GM21576 (cell line): ENCODE data around the gene ZNF692.
"Not testable (repeated sequence)": the region's sequence is repeated elsewhere in the genome, so short reads cannot be mapped to it uniquely, and the experiment has no call there.

Experiments used
- ATAC-seq: cut with Tn5 transposase; IDR thresholded peaks from one replicate; pipeline ENCODE4 v1.9.1; 2021; ENCODE audit warnings: mild to moderate bottlenecking, moderate library complexity; ENCODE audit not compliant: unreplicated experiment

Gene ZNF692

DNA sequence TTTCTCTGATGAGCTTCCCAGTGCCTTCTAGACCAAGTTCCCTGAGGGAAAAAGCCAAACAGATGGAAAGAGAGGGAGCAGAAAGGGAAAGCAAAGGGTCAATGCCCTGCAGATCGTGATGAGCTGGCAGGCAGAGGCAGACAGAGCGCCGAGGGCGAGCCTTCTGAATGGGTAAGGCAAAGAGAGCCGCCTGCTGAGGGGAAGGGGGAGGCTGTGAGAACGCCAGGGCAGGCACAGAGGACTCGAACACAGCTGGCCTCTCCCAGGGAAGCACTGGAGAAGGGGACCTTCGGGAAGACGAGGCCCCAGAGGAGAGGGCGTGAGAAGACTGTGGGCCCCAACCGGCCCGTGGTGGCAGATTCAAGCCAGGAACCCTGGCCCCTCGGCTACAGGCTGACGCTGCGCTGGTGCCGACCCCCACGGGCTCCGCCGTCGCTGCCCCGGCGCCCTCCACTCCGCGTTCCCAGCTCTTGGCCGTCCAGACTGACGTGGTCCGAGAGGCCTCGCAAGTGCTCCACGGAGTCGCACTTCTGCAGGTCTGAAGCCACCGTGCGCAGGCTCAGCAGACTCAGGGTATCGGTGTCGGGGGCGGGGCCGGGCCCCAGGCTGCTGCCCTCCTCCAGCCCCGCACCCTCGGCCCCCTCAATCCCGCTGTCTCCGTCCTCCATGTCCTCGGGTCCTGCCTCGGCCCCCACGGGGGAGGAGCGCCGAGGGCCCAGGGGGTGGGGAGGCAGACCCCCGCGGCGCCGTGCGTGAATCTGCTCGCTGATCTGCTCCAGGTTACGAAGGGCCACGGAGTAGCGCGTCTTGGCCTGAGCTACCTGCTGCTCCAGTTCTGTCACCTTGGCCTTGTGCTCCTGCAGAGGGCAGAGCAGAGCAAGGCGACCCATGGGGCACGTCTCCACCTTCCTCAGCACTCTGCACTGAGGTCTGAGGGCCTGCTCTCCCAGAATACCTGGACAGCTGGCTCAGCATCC, 47.1 kb downstream of the ZNF692 start:
- no peak for ATAC-seq

DNA sequence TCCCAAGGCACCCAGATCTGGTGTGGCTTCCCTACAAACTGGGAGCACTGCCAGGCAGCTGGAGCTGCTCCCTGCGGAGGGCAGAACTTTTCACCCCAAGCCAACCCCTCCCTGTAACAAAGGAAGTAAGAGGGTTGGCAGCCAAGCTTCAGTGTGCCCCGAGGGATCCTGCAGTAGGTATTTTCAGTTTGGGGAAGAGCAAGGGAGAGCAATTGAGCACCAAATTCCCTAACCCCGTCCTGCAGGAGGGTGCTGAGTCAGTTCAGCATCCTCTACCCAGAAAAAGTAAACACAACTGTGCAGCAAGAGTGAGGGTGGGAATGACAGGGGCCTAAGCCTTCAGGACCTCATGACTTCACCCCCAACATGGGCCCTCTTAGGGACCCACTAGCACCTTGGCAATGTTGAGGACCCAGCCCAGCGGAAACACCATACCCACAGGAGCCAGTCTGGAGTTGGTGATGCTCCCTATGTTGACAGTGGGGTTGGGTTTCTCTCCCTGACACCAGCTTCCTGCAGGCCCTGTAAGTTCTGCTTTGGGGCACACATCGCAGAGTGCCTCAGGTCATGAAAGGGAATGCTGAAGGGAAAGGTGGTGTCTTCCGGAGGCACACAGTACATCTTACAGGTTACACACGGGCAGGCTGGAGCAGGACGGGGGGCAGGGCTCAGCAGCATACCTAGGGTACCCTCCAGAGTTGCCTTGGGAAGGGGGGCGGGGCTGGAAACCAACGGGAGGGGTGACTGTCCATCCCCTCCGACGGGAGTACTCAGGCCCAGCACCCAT, 48.0 kb downstream of the ZNF692 start:
- no peak for ATAC-seq

DNA sequence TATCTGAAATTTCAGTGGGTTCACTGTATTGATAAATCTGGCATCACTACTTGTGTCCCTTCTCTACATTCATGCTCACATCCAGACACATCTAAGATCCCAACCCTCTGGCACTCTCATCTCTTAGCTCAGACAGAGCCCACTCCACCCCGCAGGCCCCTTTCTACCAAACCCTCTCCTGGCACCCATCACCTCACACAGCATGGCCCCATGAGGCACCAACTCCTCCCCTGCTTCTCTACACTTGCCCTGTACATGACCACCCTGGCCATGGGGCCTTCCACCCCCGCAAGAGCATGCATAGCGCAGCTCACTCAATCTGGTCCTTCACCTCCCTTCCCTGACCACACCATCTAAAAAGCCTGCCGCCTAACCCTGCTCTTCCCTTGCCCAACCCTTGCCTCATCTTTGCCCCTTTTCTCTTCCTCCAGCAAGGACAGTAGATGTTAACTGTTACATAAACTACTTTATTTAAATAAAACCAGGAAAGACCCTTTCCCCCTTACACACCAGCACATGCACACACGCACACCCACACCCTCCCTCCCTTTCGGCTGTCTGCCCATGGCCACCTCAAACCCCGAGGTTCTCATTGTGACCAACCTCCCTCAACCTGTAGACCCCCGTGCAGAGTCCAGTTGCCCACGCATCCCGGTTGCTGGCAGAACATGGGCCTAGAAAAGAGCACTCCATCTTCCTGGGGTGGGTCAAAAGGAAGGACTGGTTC, 48.7 kb downstream of the ZNF692 start:
- ATAC-seq = no peak

DNA sequence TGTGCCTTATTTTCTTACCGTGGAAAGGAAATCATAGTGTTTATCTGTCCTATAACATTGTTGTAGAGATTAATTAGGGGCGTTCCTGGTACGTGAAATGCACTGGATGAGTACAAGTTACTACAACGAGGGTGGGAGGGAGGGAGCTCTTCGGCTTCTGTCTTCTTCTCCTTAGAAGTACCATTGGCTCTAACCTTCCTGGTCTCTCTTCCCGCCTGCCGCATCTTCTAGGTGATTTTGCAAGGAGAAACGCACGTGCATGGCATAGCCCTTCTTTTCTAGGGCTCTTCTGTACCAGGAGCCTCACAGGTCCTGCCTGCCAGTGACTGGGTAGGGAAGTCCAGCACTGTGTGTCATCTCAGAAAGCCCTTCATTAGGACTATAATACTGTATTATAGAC, 50.0 kb downstream of the ZNF692 start:
- ATAC-seq = no peak

DNA sequence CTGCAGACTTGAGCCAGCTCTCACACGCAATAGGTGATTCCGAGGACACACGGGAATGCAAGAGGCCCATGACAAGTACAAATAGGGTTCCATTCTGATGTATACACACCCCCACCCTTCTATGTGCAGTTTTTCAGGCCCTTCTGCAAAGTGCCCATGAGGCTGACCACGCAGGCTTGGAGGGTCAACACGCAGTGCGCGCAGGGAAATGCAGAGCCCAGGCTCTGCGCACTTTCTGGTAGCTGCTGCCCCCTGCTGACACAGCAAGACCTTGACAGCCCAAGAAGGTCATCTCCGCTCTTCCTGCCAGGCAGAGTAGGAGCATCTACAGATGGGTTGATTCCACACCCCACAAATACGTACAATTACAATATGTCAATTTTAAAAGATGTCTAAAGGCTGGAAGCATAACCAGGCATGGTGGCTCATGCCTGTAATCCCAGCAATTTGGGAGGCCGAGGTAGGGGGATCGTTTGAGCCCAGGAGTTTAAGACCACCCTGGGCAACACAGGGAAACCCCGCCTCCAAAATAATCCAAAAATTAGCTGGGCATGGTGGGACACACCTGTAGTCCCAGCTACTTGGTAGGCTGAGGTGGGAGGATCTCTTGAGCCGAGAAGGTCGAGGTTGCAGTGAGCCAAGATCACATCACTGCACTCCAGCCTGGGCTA, 51.7 kb downstream of the ZNF692 start:
- ATAC-seq = peak; percentile 46

DNA sequence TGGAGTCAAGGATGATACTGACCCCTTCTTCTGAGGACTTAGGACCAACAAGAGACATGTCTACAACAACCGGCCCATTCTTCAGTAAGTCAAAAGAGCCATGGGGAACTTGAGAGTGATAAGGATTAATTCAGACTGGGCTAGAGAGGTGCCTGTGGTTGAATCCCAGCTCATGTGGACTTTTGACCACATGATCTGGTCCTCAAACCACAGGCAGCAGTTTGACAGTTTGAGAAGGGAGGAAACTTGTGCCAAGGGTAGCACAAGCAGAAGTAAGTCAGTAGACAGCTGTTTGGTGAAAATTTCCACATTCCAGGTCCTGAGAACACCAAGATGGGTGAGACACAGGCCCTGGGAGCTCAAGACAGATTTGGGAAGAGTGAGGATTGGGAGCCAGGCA, 53.0 kb downstream of the ZNF692 start:
- no peak for ATAC-seq

DNA sequence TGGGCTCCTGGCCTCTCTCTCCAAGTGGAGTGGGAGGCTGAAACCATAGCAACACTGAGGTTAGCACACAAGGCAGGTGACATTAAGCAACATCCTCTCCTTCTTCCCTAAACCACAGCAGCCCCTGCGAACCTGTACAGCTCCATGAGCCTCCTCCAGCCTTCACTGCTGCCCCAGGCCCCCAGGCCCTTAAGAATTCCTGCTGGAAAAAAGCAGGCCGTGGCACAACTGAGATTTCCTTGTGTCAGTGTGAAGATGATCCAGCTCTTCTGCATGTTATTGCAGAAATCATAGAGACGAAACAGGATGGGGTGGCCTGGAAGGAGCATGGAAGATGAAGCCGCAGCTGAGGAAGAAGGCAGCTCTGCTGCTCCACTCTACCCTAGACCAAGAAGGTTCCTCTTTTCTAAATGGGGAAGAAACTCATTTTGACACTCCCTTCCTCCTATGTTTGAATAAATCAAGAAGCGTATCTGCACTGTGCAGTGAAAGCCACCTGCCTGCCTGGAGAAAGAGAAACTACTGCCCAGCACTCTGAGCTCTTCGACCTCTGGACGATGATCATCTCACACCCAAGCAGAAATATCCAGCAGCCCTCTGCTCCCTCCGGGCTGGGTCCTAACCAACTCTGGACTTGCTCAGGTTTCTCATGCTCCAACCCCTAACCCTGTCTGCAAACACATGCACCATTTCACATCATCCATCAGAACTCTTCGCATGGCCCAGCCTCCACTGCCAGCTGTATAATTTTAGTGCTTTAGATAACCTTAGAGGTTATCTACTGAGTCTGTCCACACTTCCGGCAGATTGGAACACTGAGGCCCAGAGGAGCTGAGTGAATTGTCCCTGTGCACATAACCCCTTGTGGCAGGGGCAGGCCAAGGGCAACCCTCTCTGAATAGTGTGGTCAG, 53.9 kb downstream of the ZNF692 start:
- ATAC-seq = peak; percentile 93

DNA sequence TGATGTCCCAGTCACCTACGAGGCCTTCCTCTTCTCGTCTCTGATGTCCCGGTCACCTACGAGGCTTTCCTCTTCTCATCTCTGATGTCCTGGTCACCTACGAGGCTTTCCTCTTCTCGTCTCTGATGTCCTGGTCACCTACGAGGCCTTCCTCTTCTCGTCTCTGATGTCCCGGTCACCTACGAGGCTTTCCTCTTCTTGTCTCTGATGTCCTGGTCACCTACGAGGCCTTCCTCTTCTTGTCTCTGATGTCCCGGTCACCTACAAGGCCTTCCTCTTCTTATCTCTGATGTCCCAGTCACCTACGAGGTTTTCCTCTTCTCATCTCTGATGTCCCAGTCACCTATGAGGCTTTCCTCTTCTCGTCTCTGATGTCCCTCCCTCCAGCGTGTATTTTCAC, 55.4 kb downstream of the ZNF692 start:
- ATAC-seq = not testable (repeated sequence)

DNA sequence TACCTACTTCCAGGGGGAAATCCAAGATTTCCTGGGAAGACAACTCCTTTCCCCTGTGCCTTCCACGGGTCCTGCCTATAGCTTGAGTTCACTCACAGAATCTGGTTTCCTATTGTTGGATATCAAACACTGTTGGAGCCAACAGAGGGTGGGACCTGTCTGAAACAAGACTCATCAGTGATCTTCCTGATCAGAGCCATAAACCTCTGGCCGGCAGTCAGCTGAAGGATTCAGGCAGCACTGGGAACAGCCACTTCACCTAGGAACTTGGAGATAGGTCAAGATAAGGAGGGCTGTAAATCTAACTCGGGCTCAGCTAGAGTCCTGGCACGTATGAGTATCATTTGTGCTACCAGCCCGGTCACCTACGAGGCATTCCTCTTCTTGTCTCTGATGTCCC, 56.4 kb downstream of the ZNF692 start:
- no peak for ATAC-seq

DNA sequence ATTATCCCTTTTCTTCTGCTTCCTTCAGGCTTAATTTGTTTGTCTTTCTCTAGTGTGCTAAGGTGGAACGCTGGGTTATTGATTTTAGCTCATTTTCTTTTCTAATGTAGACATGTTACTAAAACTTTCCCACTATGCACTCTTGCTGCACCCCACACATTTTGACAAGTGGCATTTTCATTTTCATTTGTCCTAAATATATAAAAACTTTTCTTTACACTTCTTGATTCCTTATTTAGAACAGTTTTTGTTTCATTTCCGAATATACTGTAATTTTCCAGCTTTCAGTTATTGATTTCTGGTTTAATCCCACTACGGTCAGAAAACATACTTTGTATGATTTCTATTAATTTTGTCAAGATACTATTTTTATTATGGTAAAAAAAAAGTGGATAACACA, 58.4 kb downstream of the ZNF692 start:
- no peak for ATAC-seq
